Prostate gland (tissue), 2 donors: ENCODE results near the gene SARM1.
"Not testable (repeated sequence)": the region's sequence is repeated elsewhere in the genome, so short reads cannot be mapped to it uniquely, and the experiment has no call there.

Experiments used
- CTCF ChIP-seq, 4 experiments: fragments of 200-600 bp in 2 of 4; fragments of 450-650 bp in 2 of 4; sonication (generic) in 2 of 4; IDR thresholded peaks; 1 replicate in 3 of 4; 2 replicates in 1 of 4; pipeline ENCODE4 v1.5.1; 2016 to 2019; ENCODE audit warnings: antibody characterized with exemption in 4 of 4, mild to moderate bottlenecking in 2 of 4, moderate library complexity in 2 of 4
- POLR2A ChIP-seq: fragments of 450-650 bp; IDR thresholded peaks from one replicate; pipeline ENCODE4 v1.6.1; 2016; ENCODE audit warnings: antibody characterized with exemption, mild to moderate bottlenecking
- POLR2AphosphoS5 ChIP-seq: sonication (generic); formaldehyde crosslinking; IDR thresholded peaks from one replicate; pipeline ENCODE4 v1.6.1; 2017; ENCODE audit warnings: antibody characterized with exemption

GRCh38 chr17:28427982-28428381 is 56.5 kb downstream of the SARM1 start:
- not testable (repeated sequence) for TF ChIP-seq CTCF (IDR thresholded peaks at IDR 0.05); POLR2AphosphoS5; POLR2A
